COLO668 (cell line): ENCODE data around the gene KLF15.

Experiments
- DNase-seq: peaks from one replicate; lab custom pipeline; 2025; ENCODE audit not compliant: unreplicated experiment; lab: John Stamatoyannopoulos, UW

KLF15 gene

DNA sequence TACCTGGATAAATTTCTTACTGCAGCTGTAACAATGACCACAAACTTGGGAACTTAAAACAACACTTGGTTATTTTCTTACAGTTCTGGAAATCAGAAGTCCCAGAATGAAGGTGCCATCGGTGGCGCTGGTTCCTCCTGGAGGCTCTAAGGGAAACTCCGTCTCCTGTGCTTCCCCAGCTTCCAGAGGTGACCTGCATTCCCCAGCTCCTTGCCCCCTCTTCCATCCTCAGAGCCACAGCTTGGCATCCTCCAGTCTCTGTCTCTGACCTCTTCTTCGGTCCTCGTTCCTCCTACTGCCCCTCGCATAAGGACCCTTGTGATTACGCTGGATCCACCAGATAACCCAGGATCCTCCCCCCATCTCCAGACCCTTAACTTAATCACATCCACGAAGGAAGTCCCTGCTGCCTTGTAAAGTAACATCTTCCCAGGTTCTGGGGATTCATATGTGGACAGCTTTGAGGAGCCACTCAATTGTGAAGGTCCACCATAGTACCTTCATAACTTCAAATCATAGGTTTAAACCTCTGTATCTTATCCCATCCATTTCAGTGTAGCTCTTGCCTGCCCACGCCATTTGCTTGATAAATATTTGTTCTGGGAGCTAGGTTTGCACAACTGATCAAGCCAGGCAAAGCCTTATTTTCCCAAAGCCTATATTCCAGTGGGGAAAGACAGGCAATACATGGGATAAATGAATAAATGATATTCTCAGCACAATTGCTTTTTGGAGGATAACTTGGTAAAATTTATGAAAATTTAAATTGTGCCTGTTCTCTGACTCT, 34.8 kb downstream of the KLF15 start:
- no peak for DNase-seq

DNA sequence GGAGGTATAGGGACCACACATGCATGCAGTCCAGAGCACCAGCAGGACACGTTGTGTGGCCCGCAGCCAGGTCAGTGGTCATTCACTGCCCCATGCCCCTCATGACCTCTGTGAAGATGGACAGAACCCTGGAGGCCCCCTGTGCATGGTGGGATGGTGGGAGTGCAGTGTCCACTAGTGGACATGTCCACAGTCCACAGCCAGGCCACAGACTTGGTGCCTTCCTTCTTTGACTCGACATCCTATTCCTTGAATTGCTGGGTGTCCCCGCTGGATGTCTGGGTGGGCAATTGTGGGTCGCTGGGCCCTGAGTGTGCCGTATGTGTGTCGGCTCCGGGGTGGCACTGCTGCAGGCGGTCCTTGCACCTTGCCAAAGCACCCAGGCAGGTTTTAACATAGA, 35.7 kb downstream of the KLF15 start:
- DNase-seq, result no peak

DNA sequence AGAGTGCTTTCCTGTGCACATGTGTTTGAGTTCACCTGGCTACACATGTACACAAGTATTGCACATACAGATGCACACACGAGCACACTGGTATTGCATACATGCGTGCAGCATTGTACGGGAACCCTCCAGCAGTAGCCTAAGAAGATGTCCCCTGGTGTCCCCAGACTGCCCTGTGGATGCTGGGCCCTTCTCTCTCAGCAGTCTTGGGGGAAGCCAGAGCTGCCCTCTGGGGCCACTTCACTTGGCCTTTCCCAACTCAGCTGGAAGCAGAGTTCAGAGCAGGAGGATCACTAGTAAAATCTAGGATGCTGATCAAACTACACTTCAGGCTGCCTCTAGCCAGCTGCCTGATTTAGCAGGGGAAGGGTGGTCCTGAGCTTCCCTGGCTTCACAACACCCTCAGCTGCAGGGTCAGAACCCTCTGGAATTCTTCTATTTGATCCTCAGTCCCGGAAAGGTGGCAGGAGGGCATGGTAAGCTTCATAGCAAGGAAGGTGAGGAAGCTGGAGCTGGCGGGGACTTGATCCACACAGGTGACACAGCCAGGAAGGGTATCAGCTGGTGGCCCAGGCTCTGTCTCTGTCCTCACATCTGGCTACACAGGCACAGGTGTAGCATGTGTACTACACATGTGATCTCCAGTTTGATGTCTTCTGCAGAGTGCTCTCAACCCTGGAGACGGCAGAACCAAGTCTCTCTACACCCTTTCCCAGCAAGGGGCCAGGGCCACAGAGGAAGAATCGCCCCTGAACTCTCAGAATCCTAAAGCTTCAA, 36.5 kb downstream of the KLF15 start:
- no peak for DNase-seq

- no peak for DNase-seq
Measured at GRCh38 chr3:126319701-126320295, 37.4 kb downstream of the KLF15 start.

GRCh38 chr3:126317029-126317996, 39.9 kb downstream of the KLF15 start:
- no peak for DNase-seq

GRCh38 chr3:126316501-126316939, 40.7 kb downstream of the KLF15 start:
- no peak for DNase-seq

- DNase-seq, result no peak
Measured at GRCh38 chr3:126316031-126316461, 41.2 kb downstream of the KLF15 start.

DNA sequence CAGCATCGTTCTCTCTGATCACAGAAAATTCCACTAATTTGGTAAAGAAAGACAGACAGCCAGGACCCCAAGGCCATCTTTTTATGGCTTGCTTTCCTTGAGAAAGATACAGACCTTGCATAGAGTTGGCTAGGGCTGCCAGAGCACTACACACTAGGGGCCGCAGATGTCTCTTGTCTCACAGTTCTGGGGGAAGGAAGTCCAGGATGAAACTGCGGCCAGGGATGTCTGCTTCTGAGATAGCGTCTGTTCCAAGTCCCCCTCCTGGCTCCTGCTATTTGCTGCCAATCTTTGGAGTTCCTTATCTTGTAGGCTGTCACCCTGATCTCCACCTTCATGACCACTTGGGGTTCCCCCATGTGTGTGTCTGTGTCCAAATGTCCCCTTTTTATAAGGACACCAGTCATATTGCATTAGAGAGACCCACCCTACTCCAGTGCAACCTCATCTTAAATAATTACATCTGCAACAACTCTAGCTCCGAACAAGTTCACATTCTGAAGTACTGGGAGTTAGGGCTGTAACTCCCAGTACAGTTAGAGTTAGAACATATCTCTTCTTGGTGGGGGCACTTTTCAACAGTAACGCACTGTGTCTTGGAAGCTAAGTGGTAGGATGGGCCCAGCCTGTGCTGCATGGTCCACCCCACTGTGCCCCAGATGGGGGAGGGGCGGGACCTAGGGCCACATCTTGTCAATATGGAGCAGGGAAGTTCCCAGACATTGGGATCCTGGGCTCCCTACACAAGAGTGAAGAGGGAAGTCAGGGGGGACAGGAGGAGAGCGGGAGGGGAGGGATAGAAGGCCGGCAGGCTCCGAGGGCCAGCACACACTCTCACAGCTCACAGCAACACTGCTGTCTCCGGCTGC, 42.2 kb downstream of the KLF15 start:
- DNase-seq, result no peak

- no peak for DNase-seq
Measured at GRCh38 chr3:126314305-126314789, 42.9 kb downstream of the KLF15 start.

DNA sequence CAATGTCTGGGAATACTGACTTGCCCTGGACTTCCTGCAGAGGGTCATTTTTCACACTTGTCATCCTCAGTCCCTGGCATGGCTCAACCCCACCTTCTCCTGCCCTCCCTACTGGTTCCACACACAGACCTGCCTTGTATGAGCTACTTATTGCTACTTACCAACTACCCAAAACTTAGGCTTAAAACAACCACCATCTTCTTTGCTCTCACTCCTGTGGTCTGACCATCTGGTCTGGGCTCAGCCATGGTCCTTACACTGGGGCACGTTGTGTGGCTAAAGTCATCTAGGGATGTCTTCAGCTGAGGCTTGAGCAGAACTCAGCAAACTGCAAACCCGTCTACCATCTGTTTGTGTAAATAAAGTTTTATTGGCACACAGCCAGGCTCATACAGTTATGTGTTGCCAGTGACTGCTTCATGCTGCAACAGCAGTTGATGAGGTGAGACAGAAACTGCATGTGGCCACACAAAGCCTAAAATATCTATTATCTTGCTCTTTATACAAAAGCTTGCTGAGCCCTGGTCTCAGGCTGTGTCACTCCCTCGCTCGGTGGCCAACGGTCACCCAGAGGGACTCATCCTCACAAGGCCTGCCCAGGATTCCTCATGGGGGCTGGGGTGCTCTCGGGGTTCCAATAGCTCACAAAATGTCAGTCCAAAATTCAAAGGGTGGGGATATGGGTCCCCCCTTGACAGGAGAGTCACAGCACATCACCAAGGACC, 43.5 kb downstream of the KLF15 start:
- no peak for DNase-seq

- DNase-seq, result no peak
Measured at GRCh38 chr3:126313166-126313565, 44.0 kb downstream of the KLF15 start.

- no peak for DNase-seq
Measured at GRCh38 chr3:126312341-126312740, 44.9 kb downstream of the KLF15 start.

DNA sequence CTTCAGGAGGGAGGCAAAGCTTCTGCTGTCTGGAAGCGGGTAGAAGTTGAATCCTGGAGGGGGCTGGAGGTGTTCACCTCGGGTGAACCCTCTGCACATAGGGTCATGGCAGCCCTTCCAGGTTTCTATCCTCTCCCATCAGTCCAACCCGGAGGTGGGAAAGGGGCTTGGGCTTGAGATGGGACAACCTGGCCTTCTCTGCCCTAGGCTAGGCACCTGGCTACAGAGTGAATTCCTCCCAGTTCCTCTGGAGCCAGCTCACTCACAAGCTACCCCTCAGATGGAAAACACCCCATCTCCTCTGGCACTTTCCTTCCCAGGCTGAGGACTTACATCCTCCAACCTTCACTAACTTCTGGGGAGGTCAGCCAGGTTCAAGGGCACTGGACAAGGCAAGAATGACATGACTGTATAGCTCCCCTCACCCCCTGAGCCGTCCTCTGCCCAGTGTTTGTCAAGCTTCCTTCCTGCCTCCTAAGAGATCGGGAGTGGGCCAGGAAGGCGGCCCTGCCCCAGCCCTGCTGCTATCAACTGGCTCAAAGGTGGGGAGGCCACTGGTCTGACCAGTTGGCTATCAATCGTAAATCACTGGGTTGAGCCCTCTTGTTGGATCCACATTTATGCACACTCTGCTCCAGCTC, 45.8 kb downstream of the KLF15 start:
- DNase-seq, result no peak

- no peak for DNase-seq
Measured at GRCh38 chr3:126310816-126311215, 46.4 kb downstream of the KLF15 start.

DNA sequence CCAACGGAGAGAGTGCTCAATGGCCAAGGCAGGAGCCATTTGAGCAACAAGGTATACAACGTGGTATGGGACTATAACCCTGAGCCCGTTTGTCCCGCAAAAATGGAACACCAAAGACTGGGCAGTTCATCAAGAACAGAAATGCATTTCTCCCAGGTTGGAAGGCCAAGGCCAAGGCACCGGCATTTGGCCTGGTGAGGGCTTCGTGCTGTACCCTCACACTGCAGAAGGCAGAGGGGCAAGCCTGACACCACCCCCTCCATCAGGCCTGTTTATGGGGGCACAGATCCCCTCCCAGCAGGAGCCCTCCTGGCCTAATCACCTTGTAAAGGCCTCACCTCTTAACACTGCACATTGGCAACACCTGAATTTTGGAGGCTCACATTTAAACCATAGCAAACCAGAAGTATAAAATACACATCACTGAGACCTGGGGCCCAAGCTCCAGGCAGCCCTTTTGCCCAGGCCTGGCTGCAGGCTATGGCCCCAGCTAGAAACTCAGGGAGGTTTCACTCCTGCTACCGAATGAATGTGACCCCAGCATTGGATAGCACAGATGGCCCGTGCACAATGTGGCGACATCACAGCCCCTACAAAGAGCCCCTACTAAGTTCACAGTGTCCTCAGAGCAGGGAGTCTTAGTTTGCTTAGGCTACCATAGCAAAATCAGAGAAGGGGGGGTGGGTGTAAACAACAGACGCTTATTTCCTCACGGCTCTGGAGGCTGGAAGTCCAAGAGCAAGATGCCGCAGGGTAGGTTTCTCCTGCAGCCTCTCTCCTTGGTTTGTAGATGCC, 47.1 kb downstream of the KLF15 start:
- DNase-seq, result no peak

DNA sequence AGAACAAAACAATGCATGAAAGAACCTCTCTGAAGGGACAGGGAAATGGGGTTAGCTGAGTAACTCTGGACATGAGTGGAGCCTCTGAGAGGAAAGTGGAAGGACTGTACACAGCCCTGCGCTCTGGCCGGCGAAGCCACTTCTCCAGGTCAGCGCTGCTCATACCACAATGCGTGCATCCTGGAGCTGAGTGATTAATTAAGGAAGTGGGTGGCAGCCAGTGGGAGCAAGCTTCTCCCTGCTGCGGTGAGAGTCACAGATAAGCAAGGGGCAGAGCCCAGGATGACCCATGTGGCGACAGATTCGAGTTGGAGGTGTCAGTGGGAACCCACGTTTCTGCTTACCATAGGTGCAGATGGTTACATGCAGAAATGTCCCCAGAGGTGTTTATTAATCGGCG, 48.0 kb downstream of the KLF15 start:
- DNase-seq, result no peak

DNA sequence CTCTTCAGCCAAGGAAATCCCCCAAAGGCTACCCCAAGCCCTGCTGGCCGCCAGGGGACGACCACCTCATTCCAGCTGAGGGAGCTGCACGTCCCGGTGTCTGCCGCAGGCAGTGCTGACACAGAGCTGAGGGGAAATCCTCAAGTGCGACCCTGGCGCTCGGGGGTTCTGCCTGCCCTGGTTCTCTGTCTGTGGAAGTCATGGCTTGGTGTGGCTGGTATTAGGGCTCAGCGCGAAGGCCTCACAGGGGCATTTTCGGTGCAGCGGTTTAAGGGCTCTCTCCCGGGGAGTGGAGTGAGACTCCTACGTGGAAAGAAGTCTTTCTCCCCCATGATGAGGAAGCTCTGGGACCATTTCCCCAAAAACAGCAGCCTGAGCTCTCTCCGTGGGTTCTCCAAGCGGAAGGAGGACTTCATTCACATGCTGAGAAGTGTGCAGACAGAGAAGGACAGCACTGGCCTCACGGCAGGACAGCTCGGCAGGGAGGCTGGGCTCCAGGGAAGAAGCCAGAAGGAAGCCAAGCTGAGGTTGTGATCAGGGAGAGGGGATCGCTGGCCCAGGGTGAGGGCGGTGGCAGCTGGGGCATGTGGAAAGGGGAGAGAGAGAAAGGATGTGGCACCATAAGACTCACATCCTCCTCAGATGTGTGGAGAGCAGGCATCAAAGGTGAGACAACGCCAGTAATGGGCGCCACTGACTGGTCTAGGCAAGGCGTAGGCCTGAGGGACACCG, 48.6 kb downstream of the KLF15 start:
- DNase-seq, result no peak
